HG02623 (cell line): ENCODE measurements around the gene POU5F1.
A peak's percentile ranks its signal among the peaks of the same experiment; 100 is the strongest.
"Not testable (repeated sequence)": the region's sequence is repeated elsewhere in the genome, so short reads cannot be mapped to it uniquely, and the experiment has no call there.

ENCODE experiments used
- ATAC-seq: cut with Tn5 transposase; IDR thresholded peaks from one replicate; pipeline ENCODE4 v1.9.1; 2021; ENCODE audit warnings: moderate library complexity; ENCODE audit not compliant: unreplicated experiment

The POU5F1 gene

GRCh38 chr6:31170600-31170881 is at the start of gene POU5F1:
TSS of gene POU5F1 (minus strand) at chr6:31170682. CDS start at chr6:31170620, 62 bp downstream.
- no peak for ATAC-seq

DNA sequence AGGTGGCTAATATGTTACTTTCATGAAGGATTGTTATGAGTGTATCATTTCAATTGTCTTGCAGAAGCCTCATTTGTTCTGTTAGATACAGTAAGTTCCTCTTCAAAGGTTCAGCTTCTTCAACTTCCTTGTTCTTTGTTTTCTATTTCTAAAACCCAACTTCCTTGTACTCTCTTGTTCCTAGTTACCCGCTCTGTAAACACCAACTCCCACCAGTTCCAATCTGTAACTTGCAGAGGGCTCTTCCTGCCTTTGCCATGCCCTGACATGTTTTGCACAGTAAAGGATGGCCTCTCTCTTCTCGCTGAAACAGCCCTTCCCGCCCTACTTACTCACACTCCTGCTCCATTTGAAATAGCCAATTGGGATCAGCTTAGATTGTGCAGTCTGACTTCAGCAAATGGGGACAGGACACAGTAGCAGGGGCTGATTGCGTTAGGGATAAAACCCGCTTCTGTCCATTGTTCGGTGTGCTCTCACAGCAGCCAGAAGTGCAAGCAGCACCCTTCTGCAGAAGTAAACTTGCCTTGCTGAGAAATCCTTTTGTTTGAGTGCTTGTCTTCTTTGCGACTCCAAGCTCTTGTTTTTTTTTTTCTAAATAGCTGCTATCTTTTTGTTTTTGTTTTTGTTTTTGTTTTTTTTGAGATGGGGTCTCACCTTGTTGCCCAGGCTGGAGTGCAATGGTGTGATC is 45.9 kb upstream of the POU5F1 start:
- ATAC-seq, result no peak

DNA sequence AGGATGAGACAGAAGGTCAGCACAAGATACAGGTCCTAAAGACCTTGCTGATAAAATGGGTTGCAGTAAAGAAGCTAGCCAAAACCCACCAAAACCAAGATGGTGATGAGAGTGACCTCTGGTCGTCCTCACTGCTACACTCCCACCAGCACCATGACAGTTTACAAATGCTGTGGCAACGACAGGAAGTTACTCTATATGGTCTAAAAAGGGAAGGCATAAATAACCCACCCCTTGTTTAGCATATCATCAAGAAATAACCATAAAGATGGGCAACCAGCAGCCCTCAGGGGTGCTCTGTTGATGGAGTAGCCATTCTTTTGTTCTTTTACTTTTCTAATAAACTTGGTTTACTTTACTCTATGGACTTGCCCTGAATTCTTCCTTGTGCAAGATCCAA is 44.7 kb upstream of the POU5F1 start:
- ATAC-seq, result not testable (repeated sequence)

DNA sequence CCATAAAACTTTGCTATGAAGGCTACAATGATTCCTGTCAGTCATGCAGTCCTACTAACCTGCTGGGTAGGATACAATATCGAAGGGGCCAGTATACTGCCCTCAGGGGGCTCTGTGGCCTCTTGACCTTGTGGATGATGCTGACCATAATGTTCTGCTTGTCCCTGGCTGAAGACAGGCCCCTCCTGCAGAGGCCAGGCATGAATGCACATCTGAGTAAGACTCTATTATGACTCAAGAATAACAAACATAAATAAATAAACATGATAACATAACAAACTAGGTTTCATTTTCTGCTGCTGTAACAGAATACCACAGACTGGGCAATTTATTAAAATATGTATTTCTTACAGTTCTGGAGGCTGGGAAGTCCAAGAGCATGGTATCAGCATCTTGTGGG is 44.0 kb upstream of the POU5F1 start:
- ATAC-seq, result no peak

DNA sequence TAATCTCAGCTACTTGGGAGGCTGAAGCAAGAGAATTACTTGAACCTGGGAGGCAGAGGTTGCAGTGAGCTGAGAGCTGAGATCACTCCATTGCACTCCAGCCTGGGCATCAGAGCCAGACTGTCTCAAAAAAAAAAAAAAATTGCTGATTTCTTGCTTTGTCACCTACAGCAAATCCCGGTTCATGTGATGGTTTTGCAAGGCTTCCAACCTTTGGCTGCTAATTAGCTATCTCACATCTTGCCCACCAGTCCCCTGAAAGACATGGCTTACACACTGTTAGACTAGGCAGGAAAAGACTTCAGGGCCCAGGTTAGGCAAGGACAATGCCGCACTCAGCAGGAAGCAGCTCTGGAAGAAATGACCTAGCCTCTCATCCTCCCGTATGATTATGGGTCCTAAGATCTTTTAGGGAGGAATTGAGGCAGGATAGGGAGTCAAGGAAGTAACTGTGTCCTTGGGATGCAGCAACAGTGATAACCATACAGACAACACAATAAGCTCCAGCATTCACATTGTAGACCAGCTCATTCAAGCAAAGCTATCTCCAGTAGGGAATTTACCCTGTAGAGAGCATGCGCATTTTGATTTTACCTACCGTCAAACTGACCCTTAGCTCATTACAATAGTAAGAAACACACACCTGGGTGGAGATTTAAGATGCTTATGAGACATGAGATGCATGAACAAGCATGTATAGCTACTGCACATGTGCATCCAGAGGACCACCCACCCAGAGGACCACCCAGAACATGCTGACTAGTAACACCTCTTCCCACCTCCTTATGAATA is 40.5 kb upstream of the POU5F1 start:
- no peak for ATAC-seq

GRCh38 chr6:31210123-31210522 is 39.6 kb upstream of the POU5F1 start:
- no peak for ATAC-seq

DNA sequence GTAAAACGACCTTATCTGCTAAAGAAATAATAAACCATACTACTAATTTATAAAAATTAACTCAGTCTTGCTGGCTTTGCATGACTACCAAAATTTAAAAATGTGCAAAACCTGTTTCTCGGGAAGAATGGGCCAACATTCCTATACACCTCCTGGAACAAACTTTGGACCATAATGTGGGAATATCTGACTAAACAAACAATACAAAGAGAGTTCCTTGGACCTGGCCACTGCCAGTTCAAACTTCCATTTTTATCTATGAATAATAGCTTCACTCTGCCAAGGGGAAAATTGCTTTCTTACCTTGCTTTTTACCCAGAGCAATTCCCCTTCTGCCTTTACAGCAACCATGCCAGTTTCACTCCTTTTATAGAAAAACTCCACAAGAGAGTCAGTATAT is 38.7 kb upstream of the POU5F1 start:
- ATAC-seq, result no peak

DNA sequence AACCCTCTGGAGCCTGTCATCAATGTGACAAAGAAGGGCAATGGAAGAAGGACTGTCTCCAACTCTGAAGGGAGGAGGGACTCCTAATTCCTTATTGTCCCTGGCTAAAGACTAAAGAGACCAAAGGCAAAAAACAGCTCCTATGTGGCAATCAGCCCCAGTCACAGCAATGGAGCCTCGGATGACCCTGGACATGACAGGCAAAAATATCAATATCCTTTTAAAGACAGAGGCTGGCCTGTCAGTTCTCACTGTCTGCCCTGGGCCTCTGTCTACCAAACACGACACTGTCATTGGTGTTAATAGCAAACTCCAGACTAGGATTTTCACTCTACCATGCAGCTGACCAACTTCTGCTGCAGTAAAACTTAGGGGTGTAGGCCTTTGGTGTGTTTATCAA is 38.0 kb upstream of the POU5F1 start:
- ATAC-seq, result no peak

- ATAC-seq, result no peak
Observed at GRCh38 chr6:31205638-31206037, 35.2 kb upstream of the POU5F1 start.

DNA sequence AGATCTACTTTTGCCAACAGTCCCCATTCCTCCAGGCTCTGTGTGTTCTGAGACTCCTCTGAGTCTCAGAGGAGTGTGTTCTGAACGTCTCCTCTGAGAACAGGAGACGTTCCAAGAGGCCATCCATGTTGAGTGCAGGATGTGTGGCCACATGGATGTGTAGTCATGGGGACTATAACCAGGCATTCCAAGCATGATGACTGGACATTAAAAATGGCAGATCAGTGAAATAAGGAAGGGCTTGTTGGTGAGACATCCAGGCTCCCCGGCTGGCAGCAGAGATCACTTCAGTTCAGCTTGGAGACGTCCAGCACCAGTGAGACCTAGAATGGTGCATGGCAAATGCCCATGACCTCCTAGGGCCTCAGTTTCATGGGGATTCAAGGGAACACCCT is 34.3 kb upstream of the POU5F1 start:
- no peak for ATAC-seq

GRCh38 chr6:31203345-31203979 is 33.0 kb upstream of the POU5F1 start:
- ATAC-seq, result peak; percentile 45

- no peak for ATAC-seq
Observed at GRCh38 chr6:31202259-31203166, 32.0 kb upstream of the POU5F1 start.

DNA sequence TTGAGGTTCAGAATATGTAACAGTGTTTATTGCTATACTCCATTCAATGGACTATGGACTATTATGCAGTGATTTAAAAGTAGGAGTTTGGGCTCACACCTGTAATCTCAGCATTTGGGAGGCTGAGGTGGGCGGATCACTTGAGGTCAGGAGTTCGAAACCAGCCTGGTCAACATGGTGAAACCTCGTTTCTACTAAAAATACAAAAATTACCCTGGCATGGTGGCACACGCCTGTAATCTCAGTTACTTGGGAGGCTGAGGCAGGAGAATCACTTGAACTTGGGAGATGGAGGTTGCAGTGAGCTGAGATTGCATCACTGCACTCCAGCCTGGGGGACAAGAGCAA is 28.6 kb upstream of the POU5F1 start:
- not testable (repeated sequence) for ATAC-seq

GRCh38 chr6:31197559-31198305 is 27.2 kb upstream of the POU5F1 start:
- ATAC-seq, result peak; percentile 65

DNA sequence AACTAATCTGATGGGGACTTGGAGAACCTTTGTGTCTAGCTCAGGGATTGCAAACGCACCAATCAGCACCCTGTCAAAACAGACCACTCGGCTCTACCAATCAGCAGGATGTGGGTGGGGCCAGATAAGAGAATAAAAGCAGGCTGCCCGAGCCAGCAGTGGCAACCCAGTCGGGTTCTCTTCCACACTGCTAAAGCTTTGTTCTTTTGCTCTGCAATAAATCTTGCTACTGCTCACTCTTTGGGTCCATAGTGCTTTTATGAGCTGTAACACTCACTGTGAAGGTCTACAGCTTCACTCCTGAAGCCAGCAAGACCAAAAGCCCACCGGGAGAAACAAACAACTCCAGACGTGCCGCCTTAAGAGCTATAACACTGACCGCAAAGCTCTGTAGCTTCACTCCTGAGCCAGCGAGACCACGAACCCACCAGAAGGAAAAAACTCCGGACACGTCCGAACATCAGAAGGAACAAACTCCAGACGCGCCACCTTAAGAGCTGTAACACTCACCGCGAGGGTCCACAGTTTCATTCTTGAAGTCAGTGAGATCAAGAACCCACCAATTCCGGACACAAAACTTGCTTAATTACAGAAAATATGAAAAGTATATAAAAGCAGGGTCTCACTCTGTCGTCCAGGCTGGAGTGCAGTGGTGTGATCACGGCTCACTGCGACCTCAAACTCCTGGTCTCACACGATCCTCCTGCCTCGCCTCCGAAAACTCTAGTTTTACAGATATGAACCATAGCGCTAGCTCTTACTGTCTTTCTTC is 26.0 kb upstream of the POU5F1 start:
- ATAC-seq, result not testable (repeated sequence)

GRCh38 chr6:31195308-31195979 is 25.0 kb upstream of the POU5F1 start:
- not testable (repeated sequence) for ATAC-seq

GRCh38 chr6:31194061-31194834 is 23.8 kb upstream of the POU5F1 start:
- ATAC-seq, result no peak

DNA sequence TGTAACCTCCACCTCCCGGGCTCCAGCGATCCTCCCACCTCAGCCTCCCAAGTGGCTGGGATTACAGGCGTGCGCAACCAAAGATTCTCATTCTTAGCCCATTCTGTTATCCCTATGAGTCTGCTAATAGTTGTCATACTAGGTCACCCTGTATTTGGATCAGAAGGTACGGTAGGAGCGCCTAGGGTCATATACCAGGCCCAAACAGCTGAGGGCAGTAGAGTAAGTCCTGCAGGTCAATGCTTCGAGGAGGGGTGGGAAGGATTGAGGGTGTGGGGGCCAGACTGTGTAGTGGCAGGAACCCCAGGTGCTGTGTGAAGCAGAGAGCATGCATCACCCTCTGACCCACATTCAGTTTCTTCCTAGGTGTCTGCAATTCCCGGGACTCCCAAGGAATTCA is 22.7 kb upstream of the POU5F1 start:
- ATAC-seq, result no peak
